GF-D8 (cell line): Measurements from ENCODE around the gene LONP2.
"Not testable (repeated sequence)": the region's sequence is repeated elsewhere in the genome, so short reads cannot be mapped to it uniquely, and the experiment has no call there.

Experiments
- DNase-seq: peaks from one replicate; lab custom pipeline; 2025; lab: John Stamatoyannopoulos, UW

Gene LONP2

GRCh38 chr16:48393485-48394354, 149.6 kb downstream of the LONP2 start:
- no peak for DNase-seq

GRCh38 chr16:48394355-48394703, 150.2 kb downstream of the LONP2 start:
- no peak for DNase-seq

GRCh38 chr16:48395375-48395774, 151.3 kb downstream of the LONP2 start:
- no peak for DNase-seq

- not testable (repeated sequence) for DNase-seq
Observed at GRCh38 chr16:48402547-48402946, 158.4 kb downstream of the LONP2 start.

- DNase-seq = no peak
Observed at GRCh38 chr16:48405153-48405552, 161.1 kb downstream of the LONP2 start.

GRCh38 chr16:48405907-48406306, 161.8 kb downstream of the LONP2 start:
- no peak for DNase-seq
